Esophagus squamous epithelium (tissue), 4 donors: ENCODE data around the gene POU2AF3.

Source experiments
- CTCF ChIP-seq, 6 experiments: fragments of 450-650 bp in 4 of 6; fragments of 200-600 bp in 2 of 6; sonication (generic) in 2 of 6; IDR thresholded peaks; one replicate each; pipeline ENCODE4 v1.5.1; 2016 to 2019; ENCODE audit warnings: antibody characterized with exemption in 6 of 6, mild to moderate bottlenecking in 4 of 6, moderate library complexity in 4 of 6
- POLR2A ChIP-seq, 4 donors: fragments of 450-650 bp; IDR thresholded peaks; one replicate each; pipeline ENCODE4 v1.6.1; 2017; ENCODE audit warnings: antibody characterized with exemption in 4 of 4, mild to moderate bottlenecking in 4 of 4, moderate library complexity in 3 of 4

- no peak for TF ChIP-seq POLR2A (IDR thresholded peaks at IDR 0.05)
- no peak for TF ChIP-seq CTCF (IDR thresholded peaks at IDR 0.05)
Measured at GRCh38 chr11:111326824-111327223, 28.5 kb downstream of the POU2AF3 start.
